HG02938 (cell line): ENCODE measurements around the gene DUSP22.

Experiments used
- ATAC-seq: cut with Tn5 transposase; IDR thresholded peaks from one replicate; pipeline ENCODE4 v1.9.1; 2021; ENCODE audit warnings: mild to moderate bottlenecking, moderate library complexity; ENCODE audit not compliant: unreplicated experiment

The DUSP22 gene

GRCh38 chr6:296151-297122 lies 4.2 kb downstream of the DUSP22 start:
- ATAC-seq = peak; percentile 37

- ATAC-seq = no peak
Measured at GRCh38 chr6:297571-298232, 5.4 kb downstream of the DUSP22 start.

- no peak for ATAC-seq
Measured at GRCh38 chr6:298233-299103, 6.2 kb downstream of the DUSP22 start.

DNA sequence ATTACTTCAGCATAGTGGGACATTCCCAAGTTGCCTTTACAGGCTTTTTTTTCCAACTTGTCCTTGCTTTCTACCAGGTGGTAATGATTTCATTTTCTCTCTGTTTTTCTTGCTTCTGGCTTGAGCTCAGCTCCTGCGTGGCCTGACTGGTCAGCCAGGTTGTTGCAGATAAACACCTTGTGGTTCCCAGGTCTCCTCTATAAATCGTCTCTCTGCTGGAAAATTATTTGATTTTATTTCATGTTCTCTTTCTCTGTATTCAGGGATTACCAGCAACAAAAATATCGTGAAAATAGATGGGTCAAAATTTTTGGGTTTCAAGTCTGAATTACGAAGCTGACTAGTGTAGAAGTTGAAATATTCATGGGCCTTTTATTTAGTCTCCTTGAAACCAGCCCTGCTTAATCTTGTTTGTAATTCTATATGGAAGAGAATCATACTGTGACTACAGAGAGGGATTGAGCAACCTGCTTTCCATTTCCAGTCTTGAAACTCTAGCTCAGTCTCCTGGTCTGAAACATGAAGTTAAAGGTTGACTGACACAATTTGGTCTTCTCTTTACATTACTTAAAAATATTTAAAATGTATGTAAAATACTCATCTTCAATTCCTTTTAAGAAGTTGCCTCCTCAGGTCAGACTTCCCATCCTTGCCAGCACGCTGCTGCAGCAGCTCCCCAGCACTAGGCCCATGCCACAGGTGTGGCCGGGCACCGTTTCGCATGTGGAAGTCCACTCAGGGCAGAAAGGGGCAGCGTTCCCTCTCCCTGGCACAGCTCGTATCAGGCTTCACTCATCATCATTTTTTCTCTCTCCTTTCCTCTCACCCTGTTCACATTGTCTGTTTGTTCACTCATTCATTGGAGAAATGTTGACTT lies 7.1 kb downstream of the DUSP22 start:
- ATAC-seq = no peak

- no peak for ATAC-seq
Measured at GRCh38 chr6:300026-300425, 7.7 kb downstream of the DUSP22 start.

- ATAC-seq = no peak
Measured at GRCh38 chr6:300494-301198, 8.4 kb downstream of the DUSP22 start.

GRCh38 chr6:301526-301925 lies 9.2 kb downstream of the DUSP22 start:
- ATAC-seq = no peak

- ATAC-seq = no peak
Measured at GRCh38 chr6:301929-302705, 9.8 kb downstream of the DUSP22 start.

DNA sequence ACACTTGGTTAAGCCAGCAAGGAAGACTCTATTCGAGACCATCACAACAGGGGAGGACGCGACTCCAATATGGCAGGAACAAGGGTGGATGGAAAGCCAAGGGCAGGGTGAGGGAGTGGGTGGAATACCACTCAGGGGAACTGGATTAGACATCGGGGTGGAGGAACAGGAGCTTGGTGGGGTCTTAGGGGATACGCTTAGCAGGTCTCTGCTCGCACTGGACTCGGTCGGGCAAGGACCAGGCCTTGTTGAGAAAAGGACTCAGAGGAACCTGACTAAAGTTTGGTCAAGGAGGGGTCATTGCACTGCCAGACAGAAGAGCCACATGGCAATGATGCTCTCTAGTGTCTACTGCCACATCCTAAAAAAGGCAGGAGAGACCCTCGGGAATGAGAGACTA lies 10.5 kb downstream of the DUSP22 start:
- ATAC-seq = no peak

- ATAC-seq = no peak
Measured at GRCh38 chr6:303263-303662, 11.0 kb downstream of the DUSP22 start.

DNA sequence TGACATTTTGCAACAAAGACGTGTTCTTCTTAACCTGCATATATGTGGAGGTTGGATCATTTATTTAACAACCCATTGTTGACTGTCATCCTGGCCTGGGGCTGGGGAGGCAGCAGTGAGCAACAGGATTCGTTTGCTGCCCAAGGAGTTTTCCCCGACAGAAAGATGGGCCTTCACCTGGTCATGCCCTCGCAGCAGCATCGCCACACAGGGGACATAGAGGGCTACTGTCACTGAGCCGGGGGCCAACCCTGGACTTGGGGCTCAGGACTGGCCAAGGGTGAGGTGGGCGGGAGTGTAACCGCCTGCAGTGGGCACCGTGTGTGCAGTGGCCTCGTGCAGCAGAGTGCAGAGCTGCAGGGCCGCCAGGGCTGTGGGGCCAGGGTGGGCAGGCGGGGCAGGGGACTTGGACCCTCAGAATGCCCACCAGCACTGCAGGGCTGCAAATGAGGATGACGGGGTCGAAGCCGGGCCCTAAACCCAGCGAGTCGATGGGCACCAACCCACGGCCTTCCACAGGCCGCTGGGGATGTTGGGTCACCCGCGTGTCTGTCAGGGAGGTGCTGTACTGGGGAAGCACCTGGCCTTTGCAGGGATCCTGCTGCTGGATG lies 11.8 kb downstream of the DUSP22 start:
- no peak for ATAC-seq

- ATAC-seq = no peak
Measured at GRCh38 chr6:304833-305370, 12.6 kb downstream of the DUSP22 start.

- ATAC-seq = peak; percentile 86
Measured at GRCh38 chr6:305371-306206, 13.3 kb downstream of the DUSP22 start.

DNA sequence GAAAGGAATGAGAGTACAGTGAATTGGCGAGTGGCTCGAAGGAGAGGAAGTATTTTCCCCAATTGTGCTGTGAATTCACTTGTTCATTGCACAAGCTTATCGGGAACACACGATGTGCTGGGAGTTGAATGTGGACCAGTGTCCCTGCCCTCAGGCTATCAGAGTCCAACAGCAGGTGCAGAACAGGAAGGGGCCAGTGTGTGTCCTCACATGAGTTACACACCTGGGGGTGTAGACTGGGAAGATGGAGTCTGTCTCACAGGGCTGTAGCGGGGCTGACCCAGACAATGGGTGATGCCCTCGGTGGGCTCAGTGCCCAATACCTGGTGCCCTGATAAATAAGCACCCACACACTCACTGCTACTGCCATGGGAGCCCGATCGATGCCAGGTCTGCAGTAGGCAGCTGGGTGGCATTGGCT lies 14.4 kb downstream of the DUSP22 start:
- ATAC-seq = no peak

- ATAC-seq = no peak
Measured at GRCh38 chr6:307065-307814, 15.0 kb downstream of the DUSP22 start.

DNA sequence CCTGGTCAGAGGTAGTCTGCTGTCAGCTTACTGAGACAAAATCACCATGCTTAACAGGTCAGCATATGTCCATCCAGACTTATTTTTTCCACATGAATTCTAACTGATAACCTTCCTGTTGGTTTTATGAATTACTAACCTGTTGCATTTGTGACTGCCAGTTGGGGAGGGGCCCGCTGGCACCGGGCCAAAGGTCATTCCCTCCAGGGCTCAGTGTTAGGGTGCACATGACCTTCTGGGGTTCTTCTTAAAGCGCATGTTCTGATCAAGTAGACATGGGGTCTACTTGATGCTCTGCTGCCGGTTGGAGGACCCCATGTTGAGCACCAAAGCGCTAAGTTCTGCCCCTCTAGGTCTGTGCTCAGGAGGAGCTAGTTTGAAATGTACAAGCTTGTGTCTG lies 15.6 kb downstream of the DUSP22 start:
- ATAC-seq = no peak

DNA sequence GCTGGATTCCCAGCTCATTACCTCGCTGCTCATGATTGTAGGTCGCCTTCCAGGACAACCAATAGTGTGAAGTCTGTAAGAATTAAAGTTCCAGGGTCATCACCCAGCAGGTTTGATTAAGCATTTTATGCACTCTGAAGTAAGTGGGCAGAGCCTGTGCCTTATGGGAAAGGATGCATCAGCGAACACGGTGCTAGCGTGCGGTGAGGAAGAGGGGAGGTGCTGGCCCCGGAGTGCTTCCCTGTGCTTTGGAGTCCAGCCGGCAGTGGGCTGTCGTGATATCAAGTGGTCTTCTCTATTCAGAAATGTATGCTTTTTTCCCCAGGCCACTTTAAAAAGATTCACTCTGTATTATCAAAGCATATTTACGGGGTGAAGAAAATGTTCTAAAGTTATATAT lies 16.0 kb downstream of the DUSP22 start:
- no peak for ATAC-seq
